HCT116 (cell line): ENCODE results near the gene EIF4ENIF1. TPM values are rescaled to one million over a fixed set of nuclear protein-coding genes. Genes with fewer than 3 reads are reported as not detected.

Source experiments
- ATAC-seq: fragments of 200-7000 bp; cut with Tn5 transposase; 2 replicates; pipeline ENCODE4 v1.9.1; 2020; ENCODE audit warnings: mild to moderate bottlenecking, moderate library complexity
- BruUV-seq: library from RNA; stranded (reverse); fragments of 400-500 nt; replicated peaks from 2 replicates; lab custom pipeline; 2021; lab: Mats Ljungman, UMichigan
- CTCF ChIA-PET: fragments of 300-600 bp; sonication (Branson Sonifier 250); formaldehyde crosslinking; loops from one replicate; lab custom pipeline; 2021; ENCODE audit warnings: antibody characterized with exemption; lab: Charles Lee
- POLR2A ChIA-PET: fragments of 300-600, 350-600 bp; sonication (Branson Sonifier 250); formaldehyde crosslinking; loops from one replicate; lab custom pipeline; 2021; ENCODE audit warnings: antibody characterized with exemption; lab: Charles Lee
- RAD21 ChIA-PET, 2 experiments: fragments of 300-600 bp; sonication (Branson Sonifier 250); formaldehyde crosslinking; loops; one replicate each; lab custom pipeline; 2023; ENCODE audit warnings: low total read pairs in 2 of 2; ENCODE audit not compliant: uncharacterized antibody in 2 of 2, unreplicated experiment in 2 of 2, low non-redundant PET in 1 of 2; lab: Charles Lee
- DNase-seq: peaks from one replicate; pipeline ENCODE4 v3.0.0-alpha.2; 2010; ENCODE audit warnings: low read depth, low spot score
- H2AFZ ChIP-seq: fragments of 200-600 bp; shearing (Covaris generic), sonication (generic); 2 replicates; pipeline ENCODE4 v1.6.1; 2017; ENCODE audit warnings: low read depth, mixed run types, mixed read lengths, antibody characterized with exemption, low read length; ENCODE audit not compliant: poor library complexity, severe bottlenecking
- H3K27ac ChIP-seq: 2 replicates; pipeline ENCODE4 v1.5.1; 2012; ENCODE audit warnings: low read depth, low read length
- H3K27me3 ChIP-seq: fragments of 200-600 bp; sonication (generic); 2 replicates; pipeline ENCODE4 v1.6.1; 2016; ENCODE audit warnings: mixed run types, low read length, mixed read lengths; ENCODE audit not compliant: insufficient read depth
- H3K36me3 ChIP-seq, 2 experiments: fragments of 200-500 bp in 1 of 2; fragments of 200-600 bp in 1 of 2; sonication (Bioruptor generic) in 1 of 2; sonication (generic) in 1 of 2; 2 replicates each; pipeline versions ENCODE4 v1.5.1 to v1.6.1; 2014 to 2016; ENCODE audit warnings: low read length in 2 of 2, inconsistent platforms in 1 of 2, mixed read lengths in 1 of 2, mixed run types in 1 of 2; ENCODE audit not compliant: insufficient read depth in 2 of 2, control insufficient read depth in 1 of 2
- H3K4me1 ChIP-seq, 2 experiments: fragments of 200-600 bp in 1 of 2; sonication (generic) in 1 of 2; 2 replicates each; pipeline versions ENCODE4 v1.5.1 to v1.6.1; 2012 to 2017; ENCODE audit warnings: low read length in 2 of 2, inconsistent platforms in 1 of 2, mild to moderate bottlenecking in 1 of 2, mixed read lengths in 1 of 2, mixed run types in 1 of 2, moderate library complexity in 1 of 2; ENCODE audit not compliant: insufficient read depth in 2 of 2, control insufficient read depth in 1 of 2
- H3K4me2 ChIP-seq: fragments of 200-600 bp; sonication (generic); 2 replicates; pipeline ENCODE4 v1.6.1; 2017; ENCODE audit warnings: mixed run types, low read length, mixed read lengths
- H3K4me3 ChIP-seq, 2 experiments: fragments of 200-600 bp in 1 of 2; sonication (generic) in 1 of 2; replicated peaks in 1 of 2; 2 replicates each; pipeline ENCODE4 v1.5.1; 2011 to 2016; ENCODE audit warnings: low read length in 2 of 2, control low read depth in 1 of 2, low read depth in 1 of 2, mild to moderate bottlenecking in 1 of 2, mixed read lengths in 1 of 2, mixed run types in 1 of 2
- H3K79me2 ChIP-seq: fragments of 200-600 bp; sonication (generic); 2 replicates; pipeline ENCODE4 v1.6.1; 2017; ENCODE audit warnings: mild to moderate bottlenecking, mixed run types, low read length, moderate library complexity, mixed read lengths; ENCODE audit not compliant: insufficient read depth
- H3K9ac ChIP-seq: fragments of 200-600 bp; sonication (generic); 2 replicates; pipeline ENCODE4 v1.6.1; 2016; ENCODE audit warnings: low read length, mixed read lengths
- H3K9me2 ChIP-seq: fragments of 200-600 bp; sonication (generic), shearing (Covaris generic); 2 replicates; pipeline ENCODE4 v1.6.1; 2017; ENCODE audit warnings: mixed run types, mild to moderate bottlenecking, moderate library complexity; ENCODE audit not compliant: insufficient read depth
- H3K9me3 ChIP-seq, 2 experiments: fragments of 200-500 bp in 1 of 2; fragments of 200-600 bp in 1 of 2; sonication (Bioruptor generic) in 1 of 2; sonication (generic) in 1 of 2; 2 replicates each; pipeline ENCODE4 v1.6.1; 2014 to 2017; ENCODE audit warnings: low read length in 2 of 2, mixed read lengths in 2 of 2, inconsistent platforms in 1 of 2, low read depth in 1 of 2, mild to moderate bottlenecking in 1 of 2, mixed run types in 1 of 2, moderate library complexity in 1 of 2; ENCODE audit not compliant: control insufficient read depth in 1 of 2, insufficient read depth in 1 of 2
- H4K20me1 ChIP-seq: fragments of 200-600 bp; sonication (generic), shearing (Covaris generic); 2 replicates; pipeline ENCODE4 v1.6.1; 2017; ENCODE audit warnings: mixed run types, mild to moderate bottlenecking, moderate library complexity; ENCODE audit not compliant: insufficient read depth
- CBX3 ChIP-seq: IDR thresholded peaks from 2 replicates; pipeline ENCODE4 v1.6.1; 2012; ENCODE audit warnings: low read depth
- EGR1 ChIP-seq: IDR thresholded peaks from 2 replicates; pipeline ENCODE4 v1.6.1; 2012; ENCODE audit warnings: low read depth
- EZH2phosphoT487 ChIP-seq: fragments of 200-600 bp; IDR thresholded peaks from 2 replicates; pipeline ENCODE4 v1.6.1; 2018; ENCODE audit warnings: antibody characterized with exemption, borderline replicate concordance
- FOSL1 ChIP-seq: IDR thresholded peaks from 2 replicates; pipeline ENCODE4 v1.6.1; 2012; ENCODE audit warnings: low read depth
- JUND ChIP-seq: IDR thresholded peaks from 2 replicates; pipeline ENCODE4 v1.6.1; 2012
- RAD21 ChIP-seq: IDR thresholded peaks from 2 replicates; pipeline ENCODE4 v1.6.1; 2012; ENCODE audit warnings: low read depth, mild to moderate bottlenecking
- REST ChIP-seq: IDR thresholded peaks from 2 replicates; pipeline ENCODE4 v1.6.1; 2012; ENCODE audit warnings: low read depth
- SP1 ChIP-seq: IDR thresholded peaks from 2 replicates; pipeline ENCODE4 v1.6.1; 2012; ENCODE audit warnings: low read depth
- SRF ChIP-seq: IDR thresholded peaks from 2 replicates; pipeline ENCODE4 v1.6.1; 2012; ENCODE audit warnings: low read depth
- TCF7L2 ChIP-seq: IDR thresholded peaks from 2 replicates; pipeline ENCODE4 v1.7.0; 2011; ENCODE audit warnings: borderline replicate concordance, inconsistent platforms; ENCODE audit not compliant: insufficient read depth, insufficient read length; ENCODE audit errors: extremely low read depth
- YY1 ChIP-seq: IDR thresholded peaks from 2 replicates; pipeline ENCODE4 v1.6.1; 2011; ENCODE audit warnings: low read length, low read depth, moderate library complexity, mild to moderate bottlenecking; ENCODE audit not compliant: insufficient replicate concordance; ENCODE audit errors: extremely low read depth
- ZBTB33 ChIP-seq: IDR thresholded peaks from 2 replicates; pipeline ENCODE4 v1.6.1; 2011; ENCODE audit warnings: mild to moderate bottlenecking, low read length, moderate library complexity; ENCODE audit not compliant: insufficient replicate concordance; ENCODE audit errors: extremely low read depth
- ZFX ChIP-seq: fragments of 450-650 bp; IDR thresholded peaks from 2 replicates; pipeline ENCODE4 v1.6.1; 2017
- intact Hi-C: fragments of 100-400 bp; cut with micrococcal nuclease; formaldehyde crosslinking; loops from 2 replicates; pipeline ENCODE4 v1.10.0; 2022
- total RNA-seq: library from RNA; stranded (reverse); gene quantifications from one replicate; pipeline ENCODE4 v1.2.1, GENCODE V29; 2021; ENCODE audit not compliant: unreplicated experiment

Gene EIF4ENIF1
- total RNA-seq, 1 experiment from 2014 or later: 24.2 TPM

GRCh38 chr22:31446208-31446607 lies 43.4 kb downstream of the EIF4ENIF1 start:
- CTCF ChIA-PET: no interaction called here
- Histone ChIP-seq H3K79me2 (no peaks in the 10 kb centered on the region), H3K4me1 (no peaks in the 10 kb centered on the region), H3K4me2 (no peak overlapping the region), H3K27ac (no peak overlapping the region), H3K36me3 (peaks cover 16 to 24% of the 10 kb centered on the region in 2 experiments; a peak in 3 of 4 replicates), H3K27me3 (no peaks in the 10 kb centered on the region), H2AFZ (no peak overlapping the region), H3K9ac (no peak overlapping the region), H3K9me3 (no peaks in the 10 kb centered on the region), H4K20me1 (no peaks in the 10 kb centered on the region), H3K4me3 (no peak overlapping the region), H3K9me2 (no peaks in the 10 kb centered on the region)
- POLR2A ChIA-PET: no interaction called here
- intact Hi-C loops: no loop called here
- DNase-seq (no peak), ATAC-seq (no peak)
- BruUV-seq: no TSS peak
- no peak for TF ChIP-seq ZFX
- TF ChIP-seq ZBTB33: no peak
- no peak for TF ChIP-seq SRF
- TF ChIP-seq CBX3: no peak
- TF ChIP-seq YY1: no peak
- RAD21 ChIA-PET: no interaction called here

- H3K79me2 ChIP-seq: no peaks in the 10 kb centered on the region
- H3K9ac ChIP-seq: no peak overlapping the region
- no peak for ATAC-seq
- POLR2A ChIA-PET: no interaction called here
- no TSS peak for BruUV-seq
- peaks cover 17 to 29% of the 10 kb centered on the region in 2 experiments; a peak in 3 of 4 replicates for H3K36me3 ChIP-seq
- no peak overlapping the region for H3K4me2 ChIP-seq
- intact Hi-C loops: no loop called here
- H3K27ac ChIP-seq: no peak overlapping the region
- H3K4me1 ChIP-seq: no peaks in the 10 kb centered on the region
- H3K9me3 ChIP-seq: no peaks in the 10 kb centered on the region
- no peak overlapping the region for H3K4me3 ChIP-seq
- DNase-seq: no peak
- H2AFZ ChIP-seq: no peak overlapping the region
- no peaks in the 10 kb centered on the region for H3K9me2 ChIP-seq
- H4K20me1 ChIP-seq: no peaks in the 10 kb centered on the region
- no peaks in the 10 kb centered on the region for H3K27me3 ChIP-seq
- RAD21 ChIA-PET: no interaction called here
- CTCF ChIA-PET: no interaction called here
- TF ChIP-seq EGR1 (no peak), REST (no peak), SP1 (no peak), FOSL1 (no peak), ZBTB33 (no peak), CBX3 (no peak), EZH2phosphoT487 (no peak), JUND (no peak), RAD21 (no peak), TCF7L2 (no peak)
Measured at GRCh38 chr22:31445642-31446041, 44.0 kb downstream of the EIF4ENIF1 start.
